ENCODE results near the gene CAMSAP3.

CAMSAP3 gene

DNA sequence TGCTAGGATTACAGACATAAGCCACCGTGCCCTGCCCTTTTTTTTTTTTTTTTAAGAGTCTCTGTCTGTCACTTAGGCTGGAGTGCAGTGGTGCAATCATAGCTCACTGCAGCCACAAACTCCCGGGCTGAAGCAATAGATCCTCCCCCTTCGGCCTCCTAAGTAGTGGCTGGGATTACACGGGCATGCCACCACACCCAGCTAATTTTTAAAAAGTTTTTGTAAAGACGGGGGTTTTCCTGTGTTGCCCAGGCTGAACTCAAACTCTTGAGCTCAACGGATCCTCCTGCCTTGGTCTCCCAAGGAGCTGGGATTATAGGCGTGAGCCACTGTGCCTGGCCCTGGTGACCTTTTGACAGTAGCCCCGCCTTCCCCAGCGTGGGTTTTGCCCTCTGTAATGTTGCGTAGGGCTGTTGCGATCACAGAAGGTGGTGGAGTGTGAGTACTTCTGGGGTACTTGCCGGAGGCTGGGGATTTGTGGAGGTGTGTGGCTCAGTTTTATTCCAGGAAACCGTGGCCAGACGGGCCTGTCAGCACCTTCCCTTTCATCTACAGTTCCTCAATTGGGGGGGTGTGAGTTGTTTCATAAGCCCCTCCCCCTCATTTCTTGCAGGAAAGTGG, 61.6 kb downstream of the CAMSAP3 start:
- intact Hi-C loops (cut with DNase I; ENCODE audit: low total_unique reads): no loop called here
- no peaks in the 10 kb centered on the region for H3K9me3 ChIP-seq
- DNase-seq: no peak
- H3K4me1 ChIP-seq: no peaks in the 10 kb centered on the region
- H3K36me3 ChIP-seq: no peaks in the 10 kb centered on the region
- peaks cover 0 to 28% of the 10 kb centered on the region in 2 donors for H3K27me3 ChIP-seq
- H3K4me3 ChIP-seq: no peak overlapping the region
- TF ChIP-seq, protein P1, sequence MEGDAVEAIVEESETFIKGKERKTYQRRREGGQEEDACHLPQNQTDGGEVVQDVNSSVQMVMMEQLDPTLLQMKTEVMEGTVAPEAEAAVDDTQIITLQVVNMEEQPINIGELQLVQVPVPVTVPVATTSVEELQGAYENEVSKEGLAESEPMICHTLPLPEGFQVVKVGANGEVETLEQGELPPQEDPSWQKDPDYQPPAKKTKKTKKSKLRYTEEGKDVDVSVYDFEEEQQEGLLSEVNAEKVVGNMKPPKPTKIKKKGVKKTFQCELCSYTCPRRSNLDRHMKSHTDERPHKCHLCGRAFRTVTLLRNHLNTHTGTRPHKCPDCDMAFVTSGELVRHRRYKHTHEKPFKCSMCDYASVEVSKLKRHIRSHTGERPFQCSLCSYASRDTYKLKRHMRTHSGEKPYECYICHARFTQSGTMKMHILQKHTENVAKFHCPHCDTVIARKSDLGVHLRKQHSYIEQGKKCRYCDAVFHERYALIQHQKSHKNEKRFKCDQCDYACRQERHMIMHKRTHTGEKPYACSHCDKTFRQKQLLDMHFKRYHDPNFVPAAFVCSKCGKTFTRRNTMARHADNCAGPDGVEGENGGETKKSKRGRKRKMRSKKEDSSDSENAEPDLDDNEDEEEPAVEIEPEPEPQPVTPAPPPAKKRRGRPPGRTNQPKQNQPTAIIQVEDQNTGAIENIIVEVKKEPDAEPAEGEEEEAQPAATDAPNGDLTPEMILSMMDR (IDR thresholded peaks at IDR 0.05): no peak
- no peak overlapping the region for H3K27ac ChIP-seq

DNA sequence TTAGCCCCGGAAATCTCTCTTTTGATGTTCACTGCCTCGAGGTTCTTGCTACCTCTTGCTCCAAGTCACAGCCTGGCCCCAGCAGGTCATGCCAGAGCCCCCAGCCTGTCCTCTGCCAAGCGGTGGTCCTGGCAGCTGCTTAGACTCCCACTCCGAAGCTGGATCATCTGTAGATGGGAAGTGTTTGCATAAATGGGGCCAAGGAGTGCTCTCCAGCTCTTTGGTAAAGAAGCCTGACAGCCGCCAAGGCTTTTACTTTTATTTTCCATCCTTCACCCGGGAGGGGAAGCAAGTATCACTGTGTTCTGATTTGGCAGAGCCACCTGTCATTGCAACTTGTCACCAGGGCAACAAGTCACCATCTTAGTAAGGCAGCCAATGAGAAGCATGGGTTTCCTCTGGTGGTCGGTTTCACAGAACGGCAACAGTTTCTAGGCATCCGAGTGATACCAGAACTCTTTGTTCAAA, 62.6 kb downstream of the CAMSAP3 start:
- intact Hi-C loops (cut with DNase I; ENCODE audit: low total_unique reads): no loop called here

DNA sequence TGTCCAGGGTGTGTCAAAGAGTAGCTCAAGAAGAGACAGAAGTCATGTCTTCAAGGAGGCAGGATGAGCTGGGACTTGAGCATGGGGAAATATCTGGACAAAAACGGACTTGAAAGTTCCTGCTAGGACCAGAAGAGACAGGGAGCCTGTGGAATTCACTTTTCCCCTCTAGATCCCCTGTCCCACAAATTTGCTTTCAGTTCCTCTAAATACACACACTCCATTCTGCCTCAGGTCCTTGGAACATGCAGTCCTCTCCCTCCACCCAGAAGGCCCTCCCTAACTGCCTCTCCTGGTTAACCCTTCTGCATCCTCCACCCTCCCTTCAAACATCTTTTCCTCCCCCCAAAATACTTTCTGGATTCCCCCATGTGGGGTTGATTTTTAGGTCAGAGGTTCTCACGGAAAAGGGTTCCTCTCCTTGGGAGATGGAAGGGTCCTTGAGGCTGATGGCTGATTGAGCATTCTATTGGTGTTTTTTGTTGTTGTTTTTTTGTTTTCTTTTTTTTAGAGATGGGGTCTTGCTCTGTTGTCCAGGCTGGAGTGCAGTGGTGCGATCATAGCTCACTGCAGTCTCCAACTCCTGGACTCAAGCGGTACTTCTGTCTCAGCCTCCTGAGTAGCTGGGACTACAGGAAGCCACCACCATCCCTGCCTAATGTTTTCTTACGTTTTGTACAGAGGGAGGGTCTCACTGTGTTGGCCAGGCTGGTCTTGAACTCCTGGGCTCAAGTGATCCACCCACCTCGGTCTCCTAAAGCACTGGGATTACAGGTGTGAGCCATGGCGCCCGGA, 66.3 kb downstream of the CAMSAP3 start:
- Histone ChIP-seq H3K27me3 (peaks cover 0 to 29% of the 10 kb centered on the region in 2 donors), H3K4me1 (no peaks in the 10 kb centered on the region), H3K4me3 (no peak overlapping the region), H3K36me3 (no peaks in the 10 kb centered on the region), H3K27ac (no peak overlapping the region), H3K9me3 (no peaks in the 10 kb centered on the region)
- intact Hi-C loops (cut with DNase I; ENCODE audit: low total_unique reads): no loop called here
- no peak for DNase-seq
- TF ChIP-seq, protein P1 (IDR thresholded peaks at IDR 0.05): no peak

More for the DNA sequence above, 62.6 kb downstream of the CAMSAP3 start:
- H3K4me1 ChIP-seq: no peaks in the 10 kb centered on the region
- no peak overlapping the region for H3K27ac ChIP-seq
- peaks cover 0 to 24% of the 10 kb centered on the region in 2 donors for H3K27me3 ChIP-seq
- DNase-seq: no peak
- TF ChIP-seq, protein P1 (IDR thresholded peaks at IDR 0.05): no peak
- no peak overlapping the region for H3K4me3 ChIP-seq
- no peaks in the 10 kb centered on the region for H3K9me3 ChIP-seq
- no peaks in the 10 kb centered on the region for H3K36me3 ChIP-seq

DNA sequence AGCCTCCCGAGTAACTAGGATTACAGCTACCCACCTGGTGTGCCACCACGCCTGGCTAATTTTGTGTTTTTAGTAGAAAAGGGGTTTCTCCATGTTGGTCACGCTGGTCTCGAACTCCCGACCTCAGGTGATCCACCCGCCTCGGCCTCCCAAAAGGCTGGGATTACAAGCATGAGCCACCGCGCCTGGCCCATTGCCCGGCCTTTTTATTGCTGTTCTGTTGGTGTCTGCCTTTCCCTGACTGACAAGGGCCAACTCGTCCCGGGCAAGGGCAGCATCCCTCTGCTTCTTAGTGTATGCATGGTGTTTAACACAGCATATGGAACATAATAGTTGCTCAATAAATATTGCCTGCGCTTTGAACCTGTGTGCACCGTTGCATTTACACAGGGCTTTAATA, 67.0 kb downstream of the CAMSAP3 start:
- TF ChIP-seq, protein P1 (IDR thresholded peaks at IDR 0.05): no peak
- Histone ChIP-seq H3K9me3 (no peaks in the 10 kb centered on the region), H3K4me3 (no peak overlapping the region), H3K27ac (no peak overlapping the region), H3K36me3 (no peaks in the 10 kb centered on the region), H3K4me1 (no peaks in the 10 kb centered on the region), H3K27me3 (peaks cover 0 to 29% of the 10 kb centered on the region in 2 donors)
- intact Hi-C loops (cut with DNase I; ENCODE audit: low total_unique reads): no loop called here
- DNase-seq: no peak

DNA sequence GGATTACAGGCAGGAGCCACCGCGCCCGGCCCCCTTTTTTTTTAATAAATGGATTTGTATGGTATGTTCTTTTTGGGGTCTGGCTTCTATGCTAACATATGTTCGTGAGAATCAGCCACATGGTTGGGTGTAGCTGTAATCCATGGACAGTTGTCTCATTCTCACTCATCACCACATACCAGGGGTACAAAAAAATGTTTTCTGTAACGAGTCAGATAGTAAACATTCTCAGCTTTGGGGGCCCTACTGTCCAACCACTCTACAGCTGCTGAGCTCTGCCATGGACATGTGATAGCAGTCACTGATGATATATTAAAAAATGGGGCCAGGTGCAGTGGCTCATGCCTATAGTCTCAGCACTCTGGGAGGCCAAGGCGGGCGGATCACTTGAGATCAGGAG, 68.0 kb downstream of the CAMSAP3 start:
- Histone ChIP-seq H3K9me3 (no peaks in the 10 kb centered on the region), H3K27ac (no peak overlapping the region), H3K27me3 (peaks cover 0 to 31% of the 10 kb centered on the region in 2 donors), H3K36me3 (no peaks in the 10 kb centered on the region), H3K4me1 (no peaks in the 10 kb centered on the region), H3K4me3 (no peak overlapping the region)
- TF ChIP-seq, protein P1 (IDR thresholded peaks at IDR 0.05): no peak
- no peak for DNase-seq
- intact Hi-C loops (cut with DNase I; ENCODE audit: low total_unique reads): no loop called here
